Ishikawa (cell line): ENCODE measurements around the gene MFNG.

ENCODE experiments used
- CEBPB ChIP-seq: IDR thresholded peaks from 2 replicates; pipeline ENCODE4 v1.6.1; 2012
- CREB1 ChIP-seq: IDR thresholded peaks from 2 replicates; pipeline ENCODE4 v1.6.1; 2012; ENCODE audit warnings: low read depth
- EGR1 ChIP-seq: IDR thresholded peaks from 2 replicates; pipeline ENCODE4 v1.6.1; 2012
- EP300 ChIP-seq: IDR thresholded peaks from 2 replicates; pipeline ENCODE4 v1.6.1; 2012; ENCODE audit warnings: borderline replicate concordance
- FOXM1 ChIP-seq: IDR thresholded peaks from 2 replicates; pipeline ENCODE4 v1.6.1; 2012; ENCODE audit warnings: low read depth, borderline replicate concordance
- NFIC ChIP-seq: IDR thresholded peaks from 2 replicates; pipeline ENCODE4 v1.6.1; 2012
- RAD21 ChIP-seq: IDR thresholded peaks from 2 replicates; pipeline ENCODE4 v1.6.1; 2012; ENCODE audit warnings: low read depth
- TAF1 ChIP-seq: IDR thresholded peaks from 2 replicates; pipeline ENCODE4 v1.6.1; 2012; ENCODE audit warnings: low read depth, mild to moderate bottlenecking
- TCF12 ChIP-seq: IDR thresholded peaks from 2 replicates; pipeline ENCODE4 v1.6.1; 2012; ENCODE audit warnings: low read depth
- TEAD4 ChIP-seq: IDR thresholded peaks from 2 replicates; pipeline ENCODE4 v1.6.1; 2012
- USF1 ChIP-seq: IDR thresholded peaks from 2 replicates; pipeline ENCODE4 v1.6.1; 2012
- YY1 ChIP-seq: IDR thresholded peaks from 2 replicates; pipeline ENCODE4 v1.6.1; 2012; ENCODE audit warnings: low read depth
- ZBTB7A ChIP-seq: IDR thresholded peaks from 2 replicates; pipeline ENCODE4 v1.6.1; 2012; ENCODE audit warnings: low read depth
- TF ChIP-seq, protein P1 (sequence below): IDR thresholded peaks from 2 replicates; pipeline ENCODE4 v1.6.1; 2012
- TF ChIP-seq, protein P2 (sequence below): IDR thresholded peaks from 2 replicates; pipeline ENCODE4 v1.6.1; 2012; ENCODE audit warnings: low read depth, mild to moderate bottlenecking

MFNG gene

GRCh38 chr22:37454857-37455686 is 31.1 kb downstream of the MFNG start:
- TF ChIP-seq USF1 (peak; percentile 26; the same call in 1 of the 2 replicates), ZBTB7A (no peak), RAD21 (no peak), NFIC (no peak), TEAD4 (0 out of 2 replicates have a peak, but pooled peaks have one; percentile 7), FOXM1 (no peak; the same call in 1 of the 2 replicates), CREB1 (no peak), YY1 (no peak), EGR1 (no peak), CEBPB (no peak), EP300 (no peak), TAF1 (no peak)
- TF ChIP-seq, protein P1, sequence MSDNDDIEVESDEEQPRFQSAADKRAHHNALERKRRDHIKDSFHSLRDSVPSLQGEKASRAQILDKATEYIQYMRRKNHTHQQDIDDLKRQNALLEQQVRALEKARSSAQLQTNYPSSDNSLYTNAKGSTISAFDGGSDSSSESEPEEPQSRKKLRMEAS: peak; percentile 70
- TF ChIP-seq, protein P2, sequence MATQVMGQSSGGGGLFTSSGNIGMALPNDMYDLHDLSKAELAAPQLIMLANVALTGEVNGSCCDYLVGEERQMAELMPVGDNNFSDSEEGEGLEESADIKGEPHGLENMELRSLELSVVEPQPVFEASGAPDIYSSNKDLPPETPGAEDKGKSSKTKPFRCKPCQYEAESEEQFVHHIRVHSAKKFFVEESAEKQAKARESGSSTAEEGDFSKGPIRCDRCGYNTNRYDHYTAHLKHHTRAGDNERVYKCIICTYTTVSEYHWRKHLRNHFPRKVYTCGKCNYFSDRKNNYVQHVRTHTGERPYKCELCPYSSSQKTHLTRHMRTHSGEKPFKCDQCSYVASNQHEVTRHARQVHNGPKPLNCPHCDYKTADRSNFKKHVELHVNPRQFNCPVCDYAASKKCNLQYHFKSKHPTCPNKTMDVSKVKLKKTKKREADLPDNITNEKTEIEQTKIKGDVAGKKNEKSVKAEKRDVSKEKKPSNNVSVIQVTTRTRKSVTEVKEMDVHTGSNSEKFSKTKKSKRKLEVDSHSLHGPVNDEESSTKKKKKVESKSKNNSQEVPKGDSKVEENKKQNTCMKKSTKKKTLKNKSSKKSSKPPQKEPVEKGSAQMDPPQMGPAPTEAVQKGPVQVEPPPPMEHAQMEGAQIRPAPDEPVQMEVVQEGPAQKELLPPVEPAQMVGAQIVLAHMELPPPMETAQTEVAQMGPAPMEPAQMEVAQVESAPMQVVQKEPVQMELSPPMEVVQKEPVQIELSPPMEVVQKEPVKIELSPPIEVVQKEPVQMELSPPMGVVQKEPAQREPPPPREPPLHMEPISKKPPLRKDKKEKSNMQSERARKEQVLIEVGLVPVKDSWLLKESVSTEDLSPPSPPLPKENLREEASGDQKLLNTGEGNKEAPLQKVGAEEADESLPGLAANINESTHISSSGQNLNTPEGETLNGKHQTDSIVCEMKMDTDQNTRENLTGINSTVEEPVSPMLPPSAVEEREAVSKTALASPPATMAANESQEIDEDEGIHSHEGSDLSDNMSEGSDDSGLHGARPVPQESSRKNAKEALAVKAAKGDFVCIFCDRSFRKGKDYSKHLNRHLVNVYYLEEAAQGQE: no peak

DNA sequence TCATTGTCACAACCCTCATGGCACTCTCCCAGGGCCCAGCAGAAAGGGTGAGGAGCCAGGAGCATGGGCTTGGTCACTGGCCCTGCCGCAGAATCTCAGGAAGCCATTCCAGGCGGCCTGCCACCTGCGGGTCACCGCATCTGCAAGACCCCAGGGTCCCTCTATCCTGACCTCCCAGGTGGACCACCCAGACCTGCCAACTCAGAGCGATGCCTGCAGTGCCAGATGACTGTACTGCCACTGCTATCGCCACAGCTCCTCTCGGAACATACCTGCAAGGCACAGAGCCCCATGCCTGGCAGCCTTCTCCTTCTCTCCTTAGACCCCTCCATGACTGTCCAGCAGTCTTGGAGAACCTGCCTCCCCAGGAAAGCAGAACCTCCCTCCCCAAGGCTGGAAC is 32.5 kb downstream of the MFNG start:
- TF ChIP-seq EP300 (no peak), RAD21 (no peak), FOXM1 (no peak), USF1 (no peak), YY1 (no peak), TEAD4 (no peak), NFIC (no peak), CEBPB (no peak), CREB1 (no peak), TCF12 (no peak), TAF1 (no peak), EGR1 (no peak), ZBTB7A (no peak)
- TF ChIP-seq, protein P2: no peak
- TF ChIP-seq, protein P1: no peak

DNA sequence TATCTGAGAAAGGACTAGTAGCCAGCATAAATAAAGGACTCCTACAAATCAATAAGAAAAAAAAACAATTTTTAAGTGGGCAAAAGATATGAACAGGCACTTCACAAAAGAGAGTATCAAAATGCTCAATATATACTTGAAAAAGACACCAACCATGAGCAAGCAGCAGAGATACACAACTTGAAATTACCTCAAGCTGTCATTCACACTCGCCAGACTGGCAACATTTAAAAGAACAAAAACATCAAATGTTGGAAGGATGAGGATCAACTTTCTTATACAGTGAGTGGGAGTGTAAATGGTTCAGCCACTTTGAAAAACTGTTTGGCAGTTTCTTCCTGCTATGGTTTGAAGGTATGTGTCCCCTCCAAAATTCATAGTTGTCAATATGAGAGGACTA is 35.0 kb downstream of the MFNG start:
- TF ChIP-seq RAD21 (no peak), CREB1 (no peak), FOXM1 (no peak), CEBPB (no peak), TAF1 (no peak), EGR1 (no peak), USF1 (no peak), TEAD4 (no peak), TCF12 (no peak), NFIC (no peak)
- TF ChIP-seq, protein P2: no peak
- TF ChIP-seq, protein P1: no peak
